Trophoblast cell (in vitro differentiated cells and primary cell): ENCODE results near the gene ARFIP2. TPM values are rescaled to one million over a fixed set of nuclear protein-coding genes. Genes with fewer than 3 reads are reported as not detected.
A peak's percentile ranks its signal among the peaks of the same experiment; 100 is the strongest.

ENCODE experiments used
- DNase-seq, 2 donors: peaks; one replicate each; pipeline ENCODE4 v3.0.0-alpha.2; 2016
- H2AFZ ChIP-seq: 2 replicates; pipeline ENCODE4 v1.6.1; 2013; ENCODE audit warnings: low read length, moderate library complexity, mild to moderate bottlenecking; ENCODE audit not compliant: insufficient read depth, poor library complexity
- H2AK5ac ChIP-seq: 2 replicates; pipeline ENCODE4 v1.6.1; 2013; ENCODE audit warnings: mild to moderate bottlenecking, low read length
- H2BK120ac ChIP-seq: 2 replicates; pipeline ENCODE4 v1.6.1; 2013; ENCODE audit warnings: low read length, mild to moderate bottlenecking, moderate library complexity; ENCODE audit not compliant: insufficient read depth, poor library complexity
- H2BK12ac ChIP-seq: 2 replicates; pipeline ENCODE4 v1.6.1; 2013; ENCODE audit warnings: mild to moderate bottlenecking, low read length, moderate library complexity
- H2BK5ac ChIP-seq: 2 replicates; pipeline ENCODE4 v1.6.1; 2013; ENCODE audit warnings: low read length, low read depth, moderate library complexity, mild to moderate bottlenecking; ENCODE audit not compliant: poor library complexity
- H3K14ac ChIP-seq: 2 replicates; pipeline ENCODE4 v1.6.1; 2013; ENCODE audit warnings: mild to moderate bottlenecking, low read length
- H3K18ac ChIP-seq: 2 replicates; pipeline ENCODE4 v1.6.1; 2013; ENCODE audit warnings: mild to moderate bottlenecking, low read length
- H3K23ac ChIP-seq: 2 replicates; pipeline ENCODE4 v1.6.1; 2013; ENCODE audit warnings: low read length
- H3K27ac ChIP-seq: 2 replicates; pipeline ENCODE4 v1.5.1; 2013; ENCODE audit warnings: low read depth, mild to moderate bottlenecking, inconsistent platforms, low read length, moderate library complexity
- H3K27me3 ChIP-seq: 2 replicates; pipeline ENCODE4 v1.6.1; 2013; ENCODE audit warnings: inconsistent platforms, mild to moderate bottlenecking, low read length, moderate library complexity; ENCODE audit not compliant: insufficient read depth
- H3K36me3 ChIP-seq, 2 experiments: 1 replicate in 1 of 2; 2 replicates in 1 of 2; pipeline ENCODE4 v1.6.1; 2013; ENCODE audit warnings: low read length in 2 of 2, mild to moderate bottlenecking in 2 of 2, moderate library complexity in 1 of 2; ENCODE audit not compliant: insufficient read depth in 2 of 2, control insufficient read depth in 1 of 2
- H3K4ac ChIP-seq: 2 replicates; pipeline ENCODE4 v1.6.1; 2013; ENCODE audit warnings: low read depth, mild to moderate bottlenecking, low read length, moderate library complexity
- H3K4me1 ChIP-seq, 2 experiments: 1 replicate in 1 of 2; 2 replicates in 1 of 2; pipeline ENCODE4 v1.6.1; 2013; ENCODE audit warnings: low read length in 2 of 2, mild to moderate bottlenecking in 2 of 2, moderate library complexity in 1 of 2; ENCODE audit not compliant: insufficient read depth in 2 of 2, control insufficient read depth in 1 of 2
- H3K4me2 ChIP-seq: 2 replicates; pipeline ENCODE4 v1.6.1; 2013; ENCODE audit warnings: inconsistent platforms, mild to moderate bottlenecking, low read length, moderate library complexity
- H3K4me3 ChIP-seq: 2 replicates; pipeline ENCODE4 v1.5.1; 2013; ENCODE audit warnings: mild to moderate bottlenecking, low read depth, low read length, inconsistent platforms
- H3K79me1 ChIP-seq: one replicate; pipeline ENCODE4 v1.6.1; 2013; ENCODE audit warnings: low read length
- H3K79me2 ChIP-seq: 2 replicates; pipeline ENCODE4 v1.6.1; 2013; ENCODE audit warnings: low read length, mild to moderate bottlenecking; ENCODE audit not compliant: control insufficient read depth, insufficient read depth, poor library complexity
- H3K9ac ChIP-seq: 2 replicates; pipeline ENCODE4 v1.6.1; 2013; ENCODE audit warnings: mild to moderate bottlenecking, low read length
- H3K9me3 ChIP-seq: 2 replicates; pipeline ENCODE4 v1.6.1; 2013; ENCODE audit warnings: low read depth, mild to moderate bottlenecking, control low read depth, inconsistent platforms, low read length; ENCODE audit not compliant: insufficient read depth
- H4K12ac ChIP-seq: 2 replicates; pipeline ENCODE4 v1.6.1; 2013; ENCODE audit warnings: low read depth, mild to moderate bottlenecking, low read length, moderate library complexity
- H4K8ac ChIP-seq: 2 replicates; pipeline ENCODE4 v1.6.1; 2013; ENCODE audit warnings: low read depth, mild to moderate bottlenecking, low read length, moderate library complexity
- H4K91ac ChIP-seq: one replicate; pipeline ENCODE4 v1.6.1; 2013; ENCODE audit warnings: low read depth, mild to moderate bottlenecking, low read length, moderate library complexity
- WGBS: extraction: QIAGEN DNeasy Blood & Tissue Kit; methylation state at CpG from one replicate; pipeline ENCODE4 v1.1.7; 2013; ENCODE audit warnings: missing lambda C conversion rate; ENCODE audit not compliant: insufficient read length, insufficient coverage; ENCODE audit errors: extremely low coverage; 5-methylcytosine and 5-hydroxymethylcytosine counted together
- polyA plus RNA-seq: library from polyadenylated mRNA; stranded (reverse); fragments of 200-250 nt; gene quantifications from 2 replicates; pipeline ENCODE4 v1.2.3, GENCODE V29; 2013

The ARFIP2 gene
- 51.2 and 54.9 TPM in 2 replicates for polyA plus RNA-seq

- peak within 1 kb of the TSS; percentile 70 for H3K27ac ChIP-seq
- no peaks in the 10 kb centered on the region for H3K27me3 ChIP-seq
- H4K91ac ChIP-seq: peak within 1 kb of the TSS; percentile 78
- H3K18ac ChIP-seq: peak within 1 kb of the TSS; percentile 80
- peak within 1 kb of the TSS; percentile 39 for H2BK120ac ChIP-seq
- peak; percentile 99 for DNase-seq
- H4K8ac ChIP-seq: peak within 1 kb of the TSS; percentile 86
- peak within 1 kb of the TSS; percentile 93 for H3K4me3 ChIP-seq
- peak within 1 kb of the TSS; percentile 79 for H3K4me2 ChIP-seq
- peaks cover 9% of the 10 kb centered on the region for H3K79me1 ChIP-seq
- H2BK12ac ChIP-seq: no peak within 1 kb of the TSS
- peak within 1 kb of the TSS; percentile 52 for H2BK5ac ChIP-seq
- H3K9ac ChIP-seq: peak within 1 kb of the TSS; percentile 95
- peak within 1 kb of the TSS; percentile 62 for H3K14ac ChIP-seq
- peak within 1 kb of the TSS; percentile 49 for H2AK5ac ChIP-seq
- H2AFZ ChIP-seq: peak within 1 kb of the TSS; percentile 35
- H3K4ac ChIP-seq: peak within 1 kb of the TSS; percentile 90
- H3K36me3 ChIP-seq: peaks cover 34 to 47% of the 10 kb centered on the region in 2 experiments
- H3K79me2 ChIP-seq: peaks cover 15% of the 10 kb centered on the region
- no peak within 1 kb of the TSS for H3K23ac ChIP-seq
- H4K12ac ChIP-seq: peak within 1 kb of the TSS; percentile 64
- H3K9me3 ChIP-seq: no peaks in the 10 kb centered on the region
- WGBS: no CpG with 5 or more reads among the region's 66 CpGs
- peaks cover 6 to 11% of the 10 kb centered on the region in 2 experiments for H3K4me1 ChIP-seq
Observed at GRCh38 chr11:6481012-6481923, at the start of gene ARFIP2, which contains the start of gene TIMM10B. Gene ARFIP2, minus strand, starts transcription at chr11:6481331. Its CDS starts 910 bp downstream, at chr11:6480421. Gene TIMM10B, plus strand, starts transcription at chr11:6481501. Its CDS starts 16 bp downstream, at chr11:6481517.

- Histone ChIP-seq H3K36me3 (peaks cover 13 to 18% of the 10 kb centered on the region in 2 experiments), H2AK5ac (no peak overlapping the region), H3K23ac (no peak overlapping the region), H2BK5ac (no peak overlapping the region), H3K4me1 (no peaks in the 10 kb centered on the region), H3K9me3 (no peaks in the 10 kb centered on the region), H2BK12ac (no peak overlapping the region), H4K8ac (no peak overlapping the region), H3K4ac (no peak overlapping the region), H4K91ac (no peak overlapping the region), H4K12ac (no peak overlapping the region), H3K4me2 (no peak overlapping the region), H3K79me1 (no peaks in the 10 kb centered on the region), H3K79me2 (no peaks in the 10 kb centered on the region), H3K27me3 (no peaks in the 10 kb centered on the region), H3K4me3 (no peak overlapping the region), H3K18ac (no peak overlapping the region), H2BK120ac (no peak overlapping the region), H3K27ac (no peak overlapping the region), H3K9ac (no peak overlapping the region), H3K14ac (no peak overlapping the region), H2AFZ (no peak overlapping the region)
- WGBS: no CpG with 5 or more reads among the region's 2 CpGs
- DNase-seq: no peak
Observed at GRCh38 chr11:6530848-6531247, 49.7 kb upstream of the ARFIP2 start.

GRCh38 chr11:6529266-6529665, 48.1 kb upstream of the ARFIP2 start:
- H3K4me3 ChIP-seq: no peak overlapping the region
- no peak overlapping the region for H3K27ac ChIP-seq
- DNase-seq: no peak
- no peak overlapping the region for H3K9ac ChIP-seq
- no peak overlapping the region for H2BK5ac ChIP-seq
- H3K79me2 ChIP-seq: no peaks in the 10 kb centered on the region
- no peak overlapping the region for H4K8ac ChIP-seq
- H3K9me3 ChIP-seq: no peaks in the 10 kb centered on the region
- H2BK12ac ChIP-seq: no peak overlapping the region
- H3K36me3 ChIP-seq: peaks cover 13 to 18% of the 10 kb centered on the region in 2 experiments
- H3K14ac ChIP-seq: no peak overlapping the region
- no peak overlapping the region for H3K4me2 ChIP-seq
- no peak overlapping the region for H2AK5ac ChIP-seq
- H3K23ac ChIP-seq: no peak overlapping the region
- H3K27me3 ChIP-seq: no peaks in the 10 kb centered on the region
- H3K18ac ChIP-seq: no peak overlapping the region
- no peak overlapping the region for H3K4ac ChIP-seq
- H3K4me1 ChIP-seq: no peaks in the 10 kb centered on the region
- H4K91ac ChIP-seq: no peak overlapping the region
- no peaks in the 10 kb centered on the region for H3K79me1 ChIP-seq
- H4K12ac ChIP-seq: no peak overlapping the region
- H2AFZ ChIP-seq: no peak overlapping the region
- no CpG with 5 or more reads among the region's 2 CpGs for WGBS
- no peak overlapping the region for H2BK120ac ChIP-seq

- no peaks in the 10 kb centered on the region for H3K79me1 ChIP-seq
- H3K79me2 ChIP-seq: no peaks in the 10 kb centered on the region
- peaks cover 8 to 12% of the 10 kb centered on the region in 2 experiments for H3K36me3 ChIP-seq
- H2BK12ac ChIP-seq: no peak overlapping the region
- no peak overlapping the region for H4K91ac ChIP-seq
- H3K27ac ChIP-seq: no peak overlapping the region
- no peaks in the 10 kb centered on the region for H3K27me3 ChIP-seq
- H4K8ac ChIP-seq: no peak overlapping the region
- no peaks in the 10 kb centered on the region for H3K9me3 ChIP-seq
- H2BK120ac ChIP-seq: no peak overlapping the region
- WGBS: no CpG with 5 or more reads among the region's 3 CpGs
- DNase-seq: no peak
- no peak overlapping the region for H2AK5ac ChIP-seq
- no peak overlapping the region for H4K12ac ChIP-seq
- H3K4me2 ChIP-seq: no peak overlapping the region
- H2BK5ac ChIP-seq: no peak overlapping the region
- H3K9ac ChIP-seq: no peak overlapping the region
- no peak overlapping the region for H3K18ac ChIP-seq
- no peak overlapping the region for H3K14ac ChIP-seq
- no peak overlapping the region for H3K4me3 ChIP-seq
- H3K4ac ChIP-seq: no peak overlapping the region
- no peak overlapping the region for H3K23ac ChIP-seq
- H2AFZ ChIP-seq: no peak overlapping the region
- no peaks in the 10 kb centered on the region for H3K4me1 ChIP-seq
Observed at GRCh38 chr11:6526411-6527135, 45.4 kb upstream of the ARFIP2 start.
